GM12878 (cell line): ENCODE measurements around the gene C17orf50. TPM values are rescaled to one million over a fixed set of nuclear protein-coding genes. Genes with fewer than 3 reads are reported as not detected.

Source experiments
- ATAC-seq: fragments of 200-7000 bp; cut with Tn5 transposase; 3 replicates; pipeline ENCODE4 v1.9.1; 2020; ENCODE audit warnings: mild to moderate bottlenecking, moderate library complexity
- BruUV-seq: library from RNA; stranded (reverse); fragments of 400-500 nt; replicated peaks from 2 replicates; lab custom pipeline; 2021; lab: Mats Ljungman, UMichigan
- CTCF ChIA-PET: fragments of 300-600 bp; sonication (Branson Sonifier 250); formaldehyde crosslinking; extraction: SDS; loops from one replicate; lab custom pipeline; 2021; ENCODE audit warnings: inconsistent platforms; lab: Yijun Ruan, JAX
- POLR2A ChIA-PET: fragments of 350-600 bp; formaldehyde crosslinking; extraction: SDS; loops from one replicate; lab custom pipeline; 2021; ENCODE audit warnings: inconsistent platforms; lab: Charles Lee
- RAD21 ChIA-PET: fragments of 300-600 bp; sonication (Branson Sonifier 250); formaldehyde crosslinking; loops from one replicate; lab custom pipeline; 2023; ENCODE audit warnings: antibody characterized with exemption; ENCODE audit not compliant: unreplicated experiment; lab: Charles Lee
- SMC1A ChIA-PET: fragments of 300-600 bp; sonication (Branson Sonifier 250); formaldehyde crosslinking; loops from one replicate; lab custom pipeline; 2023; ENCODE audit not compliant: unreplicated experiment, uncharacterized antibody; lab: Charles Lee
- DNase-seq: peaks from one replicate; pipeline ENCODE4 v3.0.0-alpha.2; 2011; ENCODE audit warnings: low read depth, low spot score
- FAIRE-seq: peaks from 3 replicates; lab custom pipeline; 2011; peaks lifted over from hg19 to GRCh38; lab: Jason Lieb, UNC
- H2AFZ ChIP-seq: 2 replicates; pipeline ENCODE4 v1.6.0; 2011; ENCODE audit warnings: low read depth, low read length, control low read depth; ENCODE audit not compliant: control insufficient read depth
- H3K27ac ChIP-seq: 2 replicates; pipeline ENCODE4 v1.5.1; 2011; ENCODE audit warnings: control low read depth; ENCODE audit not compliant: control insufficient read depth, insufficient read depth
- H3K27me3 ChIP-seq, 2 experiments: replicated peaks in 1 of 2; 2 replicates each; pipeline versions ENCODE4 v1.6.0 to v1.6.1; 2011; ENCODE audit warnings: low read length in 1 of 2; ENCODE audit not compliant: control insufficient read depth in 2 of 2, insufficient read depth in 2 of 2
- H3K36me3 ChIP-seq, 2 experiments: 2 replicates each; pipeline ENCODE4 v1.5.1; 2011; ENCODE audit warnings: low read length in 1 of 2; ENCODE audit not compliant: control insufficient read depth in 2 of 2, insufficient read depth in 2 of 2
- H3K4me1 ChIP-seq: 2 replicates; pipeline ENCODE4 v1.6.1; 2011; ENCODE audit warnings: mild to moderate bottlenecking, low read length, moderate library complexity, mixed read lengths; ENCODE audit not compliant: control insufficient read depth, insufficient read depth
- H3K4me2 ChIP-seq: 2 replicates; pipeline ENCODE4 v1.6.0; 2011; ENCODE audit warnings: control low read depth; ENCODE audit not compliant: control insufficient read depth, insufficient read depth
- H3K4me3 ChIP-seq: fragments of 200-600 bp; sonication (generic); 2 replicates; pipeline ENCODE4 v1.5.1; 2016
- H3K79me2 ChIP-seq: 2 replicates; pipeline ENCODE4 v1.6.0; 2011; ENCODE audit warnings: low read length; ENCODE audit not compliant: control insufficient read depth, insufficient read depth
- H3K9ac ChIP-seq: 2 replicates; pipeline ENCODE4 v1.8.0; 2011; ENCODE audit warnings: low read length, control low read depth, mixed read lengths; ENCODE audit not compliant: control insufficient read depth, insufficient read depth
- H3K9me3 ChIP-seq: replicated peaks from 3 replicates; pipeline ENCODE4 v1.5.1; 2011; ENCODE audit warnings: mild to moderate bottlenecking, low read length; ENCODE audit not compliant: control insufficient read depth, insufficient read depth
- H4K20me1 ChIP-seq: 2 replicates; pipeline ENCODE4 v1.6.0; 2011; ENCODE audit not compliant: control insufficient read depth, insufficient read depth
- BRCA1 ChIP-seq: IDR thresholded peaks from 2 replicates; pipeline ENCODE4 v1.6.1; 2011; ENCODE audit warnings: low read depth, low read length, improper control_type of control experiment
- JUNB ChIP-seq: IDR thresholded peaks from 2 replicates; pipeline ENCODE4 v1.6.1; 2016; ENCODE audit warnings: antibody characterized with exemption, mild to moderate bottlenecking
- NR2C1 ChIP-seq: fragments of 450-650 bp; IDR thresholded peaks from 2 replicates; pipeline ENCODE4 v1.6.1; 2017; ENCODE audit warnings: antibody characterized with exemption, mild to moderate bottlenecking, moderate library complexity
- PAX8 ChIP-seq: fragments of 450-650 bp; IDR thresholded peaks from 2 replicates; pipeline ENCODE4 v1.6.1; 2017; ENCODE audit warnings: mild to moderate bottlenecking, moderate library complexity
- POU2F2 ChIP-seq: IDR thresholded peaks from 3 replicates; pipeline ENCODE4 v1.6.1; 2011; ENCODE audit warnings: low read depth, mild to moderate bottlenecking, low read length, borderline replicate concordance
- REST ChIP-seq: IDR thresholded peaks from 2 replicates; pipeline ENCODE4 v1.6.1; 2012; ENCODE audit warnings: mild to moderate bottlenecking, low read depth, low read length
- SIN3A ChIP-seq: IDR thresholded peaks from 2 replicates; pipeline ENCODE4 v1.6.1; 2012; ENCODE audit warnings: low read depth, low read length, improper control_type of control experiment
- STAT3 ChIP-seq: IDR thresholded peaks from 2 replicates; pipeline ENCODE4 v1.6.1; 2011; ENCODE audit warnings: low read depth, low read length, improper control_type of control experiment
- ZBTB11 ChIP-seq: fragments of 450-650 bp; formaldehyde crosslinking; IDR thresholded peaks from 2 replicates; pipeline ENCODE4 v1.5.0; 2022; ENCODE audit warnings: mild to moderate bottlenecking, missing genetic modification characterization
- ZNF592 ChIP-seq: fragments of 450-650 bp; IDR thresholded peaks from 2 replicates; pipeline ENCODE4 v1.6.1; 2017; ENCODE audit warnings: mild to moderate bottlenecking, moderate library complexity
- WGBS: methylation state at CpG from one replicate; pipeline ENCODE4 v1.1.6; 2016; ENCODE audit warnings: low lambda C conversion rate; ENCODE audit not compliant: insufficient replicate concordance, insufficient coverage; ENCODE audit errors: missing lambda C conversion rate; 5-methylcytosine and 5-hydroxymethylcytosine counted together
- in situ Hi-C: fragments of 300-500 bp; cut with MboI; formaldehyde crosslinking; loops from 9 replicates; pipeline ENCODE4 v1.14.3; 2018; ENCODE audit warnings: mixed read lengths
- intact Hi-C: fragments of 100-400 bp; cut with micrococcal nuclease; formaldehyde crosslinking; loops from one replicate; pipeline ENCODE4 v1.14.2; 2022; ENCODE audit not compliant: unreplicated experiment
- polyA plus RNA-seq, 11 experiments: library from polyadenylated mRNA; depleted of rRNA in 4 of 11; unstranded in 6 of 11; stranded (reverse) in 5 of 11; fragments of >200 nt; fragmentation: Nextera tagmentation in 4 of 11; fragmentation: Illumina TruSeq in 1 of 11; extraction: Ambion mirVana in 4 of 11; extraction: Trizol in 1 of 11; gene quantifications; 1 replicate in 1 of 11; 2 replicates in 10 of 11; pipeline versions ENCODE4 v1.2.1 to v1.2.3, GENCODE V29; 2011 to 2016; ENCODE audit warnings: inconsistent platforms in 2 of 11, missing spikeins in 2 of 11, low read depth in 1 of 11
- total RNA-seq, 4 experiments: library from RNA; depleted of rRNA in 3 of 4; stranded (reverse); fragments of >200 nt in 3 of 4; fragmentation: Illumina TruSeq in 1 of 4; extraction: Trizol in 1 of 4; gene quantifications; 2 replicates each; pipeline versions ENCODE4 v1.2.1 to v1.2.3, GENCODE V29; 2013 to 2021

The C17orf50 gene
- total and polyA plus RNA-seq, 10 of the 15 experiments (the other 5 are each of a cell fraction or from before 2014, with no cell fraction given): 0.16 TPM; not detected in 9

DNA sequence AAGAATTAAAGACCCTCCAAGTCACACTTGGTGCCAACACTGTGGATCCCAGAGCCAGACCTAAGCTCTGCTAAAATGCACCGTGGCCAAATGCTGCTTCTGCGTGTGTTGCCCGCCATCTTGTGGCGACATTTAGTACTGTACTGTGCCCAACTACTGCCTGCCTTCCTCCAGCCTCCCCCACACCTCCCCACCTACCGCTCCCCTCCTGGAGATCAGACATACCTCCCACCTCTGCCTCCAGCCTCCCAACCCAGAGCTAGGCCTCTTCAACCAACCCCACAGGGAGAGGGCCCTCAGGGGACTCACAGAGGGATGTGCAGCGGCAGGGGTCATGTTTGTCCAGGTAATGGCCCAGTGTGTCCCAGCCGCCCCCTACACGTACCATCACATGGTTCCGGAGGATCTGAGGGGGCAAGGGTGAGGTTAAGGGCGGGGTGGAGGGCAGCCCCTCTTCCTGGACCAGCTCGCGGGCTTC lies 13.1 kb upstream of the C17orf50 start:
- BruUV-seq: no TSS peak
- H3K27ac ChIP-seq: no peak overlapping the region
- POLR2A ChIA-PET: interaction anchor here (1.2 kb wide), 1 partner anchor 133 kb away, joined by 3 read pairs; no protein-coding TSS in a partner anchor
- H3K36me3 ChIP-seq: no peaks in the 10 kb centered on the region
- SMC1A ChIA-PET: interaction anchor here (0.5 to 2.6 kb wide), 9 partner anchors 9 to 624 kb away, joined by 3 to 33 read pairs (median 3); no protein-coding TSS in a partner anchor
- in situ Hi-C loops: loop anchor here (5.0 to 10.0 kb wide), 3 partner anchors 140 to 583 kb away; no protein-coding TSS in a partner anchor
- DNase-seq (peak; percentile 17), FAIRE-seq (no peak), ATAC-seq (peak; percentile 97)
- intact Hi-C loops: loop anchor here (1.0 to 10.0 kb wide), 4 partner anchors 134 to 1323 kb away; no protein-coding TSS in a partner anchor
- H3K79me2 ChIP-seq: no peaks in the 10 kb centered on the region
- H3K9me3 ChIP-seq: no peaks in the 10 kb centered on the region
- no peak overlapping the region for H3K4me3 ChIP-seq
- H2AFZ ChIP-seq: no peak overlapping the region
- H3K27me3 ChIP-seq: peaks cover 2 to 6% of the 10 kb centered on the region in 2 experiments; a peak in 3 of 4 replicates
- RAD21 ChIA-PET: interaction anchor here (0.7 to 4.5 kb wide), 19 partner anchors 8 to 625 kb away, joined by 3 to 55 read pairs (median 3); partner anchors contain the start of genes NLE1 and TAF15
- WGBS: 14% methylated on average over 8 of the region's 12 CpGs
- H3K4me1 ChIP-seq: no peaks in the 10 kb centered on the region
- no peaks in the 10 kb centered on the region for H4K20me1 ChIP-seq
- CTCF ChIA-PET: interaction anchor here (0.6 to 6.0 kb wide), 39 partner anchors 9 to 757 kb away, joined by 3 to 116 read pairs (median 4); partner anchors contain the start of genes PEX12, RAD51D and RASL10B
- no peak overlapping the region for H3K4me2 ChIP-seq
- H3K9ac ChIP-seq: no peak overlapping the region
- TF ChIP-seq PAX8 (no peak), BRCA1 (no peak), POU2F2 (0 out of 3 replicates have a peak, but pooled peaks have one; percentile 12), JUNB (no peak), STAT3 (no peak), ZBTB11 (CRISPR knock-in tag) (no peak), REST (no peak), ZNF592 (no peak), NR2C1 (no peak), SIN3A (no peak)
